ENCODE data around the gene FOSL1.

Gene FOSL1

GRCh38 chr11:65919141-65919572 lies 19.0 kb upstream of the FOSL1 start, which contains the start of gene DRAP1:
Gene DRAP1 (plus strand): TSS chr11:65919426. CDS start chr11:65919502, 76 bp downstream.
- DNase-seq = peak; percentile 98 to 99

GRCh38 chr11:65918211-65919140 lies 18.3 kb upstream of the FOSL1 start, which contains the start of gene C11orf68:
Gene C11orf68 (minus strand): TSS chr11:65919062. CDS start chr11:65919031, 31 bp downstream.
- no peak for DNase-seq

- no peak for DNase-seq
These were observed 17.4 kb upstream of the FOSL1 start for GRCh38 chr11:65917434-65918210.

- no peak for DNase-seq
These were observed 16.9 kb upstream of the FOSL1 start for GRCh38 chr11:65917077-65917433.

- DNase-seq = no peak
These were observed 16.2 kb upstream of the FOSL1 start for GRCh38 chr11:65916391-65916790.

GRCh38 chr11:65915821-65916251 lies 15.6 kb upstream of the FOSL1 start:
- DNase-seq = no peak

GRCh38 chr11:65915101-65915820 lies 15.1 kb upstream of the FOSL1 start:
- no peak for DNase-seq

- no peak for DNase-seq
These were observed 12.7 kb upstream of the FOSL1 start for GRCh38 chr11:65912845-65913244.

- no peak for DNase-seq
These were observed 11.7 kb upstream of the FOSL1 start for GRCh38 chr11:65911682-65912568.

GRCh38 chr11:65907878-65908277 lies 7.7 kb upstream of the FOSL1 start:
- DNase-seq = no peak

- DNase-seq = no peak
These were observed 6.4 kb upstream of the FOSL1 start for GRCh38 chr11:65906602-65907001.

- DNase-seq = no peak
These were observed 3.5 kb upstream of the FOSL1 start for GRCh38 chr11:65903715-65904114.

- DNase-seq = no peak
These were observed 2.9 kb upstream of the FOSL1 start for GRCh38 chr11:65903068-65903481.

- no peak for DNase-seq
These were observed 652 bp upstream of the FOSL1 start for GRCh38 chr11:65900899-65901180.

GRCh38 chr11:65899356-65900124 lies 648 bp downstream of the FOSL1 start:
- DNase-seq = peak; percentile 79 to 85

- DNase-seq = no peak
These were observed 1.4 kb downstream of the FOSL1 start for GRCh38 chr11:65898656-65899355.

- DNase-seq = no peak
These were observed 3.1 kb downstream of the FOSL1 start for GRCh38 chr11:65897020-65897471.

- DNase-seq = no peak
These were observed 3.9 kb downstream of the FOSL1 start for GRCh38 chr11:65896034-65896999.

- DNase-seq = no peak
These were observed 4.7 kb downstream of the FOSL1 start for GRCh38 chr11:65895482-65895981.

Data from stimulated activated CD4-positive, alpha-beta T cell treated with anti-CD3 and anti-CD28 coated beads, Interleukin-2, amount 100 ng/mL, for 24 hours (primary cell).